Measurements from ENCODE around the gene TGOLN2.

DNA sequence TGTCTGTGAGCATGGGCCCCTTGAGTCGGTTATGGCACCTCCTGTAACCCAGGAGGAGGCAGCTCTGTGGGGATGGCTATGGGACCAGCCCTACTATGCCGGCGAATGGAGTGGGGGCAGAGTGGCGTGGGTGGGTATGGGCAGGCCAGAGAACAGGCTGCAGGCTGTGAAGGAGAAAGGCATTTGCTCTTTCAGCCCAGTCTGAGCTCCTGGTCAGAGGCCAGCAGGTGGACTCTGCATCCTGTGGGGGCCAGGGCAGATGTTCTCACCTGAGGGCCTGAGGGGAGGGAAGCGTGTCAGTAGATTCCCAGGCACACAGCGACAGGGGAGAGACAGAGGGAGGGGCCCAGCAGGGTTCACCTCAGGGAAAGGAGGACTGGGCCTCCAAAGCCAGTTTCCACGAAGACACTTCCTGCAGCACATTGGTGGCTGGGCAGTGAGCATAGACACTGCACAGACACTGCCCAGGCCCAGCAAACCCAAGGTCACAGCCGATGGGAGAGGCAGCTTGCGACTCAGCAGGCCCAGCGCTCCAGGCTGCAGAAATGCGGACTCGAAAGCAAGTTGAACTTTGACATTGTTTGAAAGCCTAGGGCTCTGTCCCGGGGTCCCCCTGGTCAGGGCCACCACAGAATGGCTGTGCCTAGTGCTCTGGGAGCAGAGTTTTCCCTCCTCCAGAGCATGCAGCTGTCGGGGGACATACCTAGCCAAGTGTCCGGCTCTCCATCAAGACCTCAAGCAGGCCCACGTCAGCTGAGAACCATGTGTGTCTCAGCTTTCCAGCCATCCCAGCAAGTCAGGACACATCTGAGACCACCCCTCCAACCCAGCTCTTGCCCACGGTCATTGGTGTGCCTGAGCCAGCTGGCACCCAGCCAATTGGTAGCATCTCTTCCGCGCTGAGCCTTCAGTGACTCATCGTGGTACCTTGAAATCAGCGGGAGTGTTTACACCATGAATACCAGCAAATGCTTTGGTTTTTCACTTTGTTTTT lies 53.8 kb downstream of the TGOLN2 start:
- TF ChIP-seq CTCF (IDR thresholded peaks at IDR 0.05; ENCODE audit: insufficient read depth, low read length) (no peak), SPI1 (IDR thresholded peaks at IDR 0.05; ENCODE audit: borderline replicate concordance, low read depth) (no peak)

Measured in HL-60 (cell line).